A673 (cell line): ENCODE data around the gene TNFAIP1. TPM values are rescaled to one million over a fixed set of nuclear protein-coding genes. Genes with fewer than 3 reads are reported as not detected.
"Not testable (repeated sequence)": the region's sequence is repeated elsewhere in the genome, so short reads cannot be mapped to it uniquely, and the experiment has no call there.

Experiments
- BruUV-seq: library from RNA; stranded (reverse); fragments of 400-500 nt; replicated peaks from 2 replicates; lab custom pipeline; 2021; lab: Mats Ljungman, UMichigan
- CTCF ChIA-PET: fragments of 300-600 bp; sonication (Branson Sonifier 250); formaldehyde crosslinking; loops from one replicate; lab custom pipeline; 2022; ENCODE audit warnings: antibody characterized with exemption; lab: Charles Lee
- POLR2A ChIA-PET: fragments of 300-600 bp; sonication (Branson Sonifier 250); formaldehyde crosslinking; loops from one replicate; lab custom pipeline; 2022; ENCODE audit warnings: antibody characterized with exemption; ENCODE audit not compliant: low non-redundant PET; lab: Charles Lee
- DNase-seq: peaks from one replicate; pipeline ENCODE4 v3.0.0-alpha.2; 2015; ENCODE audit warnings: low spot score
- H3K27ac ChIP-seq: fragments of 200-600 bp; sonication (generic); 2 replicates; pipeline ENCODE4 v1.5.1; 2016; ENCODE audit warnings: mixed run types, low read depth, mild to moderate bottlenecking, mixed read lengths, antibody characterized with exemption, low read length; ENCODE audit not compliant: poor library complexity, severe bottlenecking
- H3K27me3 ChIP-seq: fragments of 200-600 bp; sonication (generic); replicated peaks from 2 replicates; pipeline ENCODE4 v1.6.1; 2017; ENCODE audit warnings: mixed run types, low read depth, mild to moderate bottlenecking, mixed read lengths, antibody characterized with exemption, low read length; ENCODE audit not compliant: insufficient read depth, poor library complexity
- H3K36me3 ChIP-seq: fragments of 200-600 bp; sonication (generic); 2 replicates; pipeline ENCODE4 v1.6.1; 2016; ENCODE audit warnings: mixed run types, mild to moderate bottlenecking, mixed read lengths, antibody characterized with exemption, low read length; ENCODE audit not compliant: insufficient read depth, poor library complexity, severe bottlenecking
- H3K4me1 ChIP-seq: fragments of 200-600 bp; sonication (generic); 2 replicates; pipeline ENCODE4 v1.6.1; 2017; ENCODE audit warnings: mixed run types, mild to moderate bottlenecking, mixed read lengths, antibody characterized with exemption, low read length; ENCODE audit not compliant: insufficient read depth, poor library complexity, severe bottlenecking
- H3K4me3 ChIP-seq: fragments of 200-600 bp; sonication (generic); 2 replicates; pipeline ENCODE4 v1.5.1; 2016; ENCODE audit warnings: low read depth, mixed run types, mild to moderate bottlenecking, mixed read lengths, low read length; ENCODE audit not compliant: poor library complexity, severe bottlenecking
- H3K9me3 ChIP-seq: fragments of 200-600 bp; sonication (generic); 2 replicates; pipeline ENCODE4 v1.6.1; 2016; ENCODE audit warnings: mixed run types, low read depth, mild to moderate bottlenecking, mixed read lengths, antibody characterized with exemption, low read length; ENCODE audit not compliant: poor library complexity, severe bottlenecking
- EZH2 ChIP-seq: fragments of 200-600 bp; sonication (generic); IDR thresholded peaks from 2 replicates; pipeline ENCODE4 v1.6.1; 2017; ENCODE audit warnings: borderline replicate concordance, low read depth, mild to moderate bottlenecking, mixed read lengths, antibody characterized with exemption, low read length; ENCODE audit not compliant: poor library complexity, severe bottlenecking
- intact Hi-C: fragments of 100-400 bp; cut with micrococcal nuclease; formaldehyde crosslinking; loops from one replicate; pipeline ENCODE4 v1.10.0; 2022; ENCODE audit not compliant: unreplicated experiment
- total RNA-seq: library from RNA; stranded (reverse); gene quantifications from 2 replicates; pipeline ENCODE4 v1.2.3, GENCODE V29; 2021
- TF ChIP-seq, protein P1 (sequence below): fragments of 300-800, 200-600 bp; sonication (generic); conservative IDR thresholded peaks from 2 replicates; pipeline ENCODE4 v1.5.1; 2017; ENCODE audit warnings: low read depth, mild to moderate bottlenecking, antibody characterized with exemption, low read length, moderate library complexity, mixed read lengths

The TNFAIP1 gene
- total RNA-seq, 1 experiment from 2014 or later = 27.5 TPM

- no TSS peak for BruUV-seq
- H3K27me3 ChIP-seq = no peaks in the 10 kb centered on the region
- no peak overlapping the region for H3K27ac ChIP-seq
- CTCF ChIA-PET = no interaction called here
- DNase-seq = no peak
- no peak overlapping the region for H3K4me3 ChIP-seq
- POLR2A ChIA-PET = no interaction called here
- H3K4me1 ChIP-seq = no peaks in the 10 kb centered on the region
- TF ChIP-seq, protein P1, sequence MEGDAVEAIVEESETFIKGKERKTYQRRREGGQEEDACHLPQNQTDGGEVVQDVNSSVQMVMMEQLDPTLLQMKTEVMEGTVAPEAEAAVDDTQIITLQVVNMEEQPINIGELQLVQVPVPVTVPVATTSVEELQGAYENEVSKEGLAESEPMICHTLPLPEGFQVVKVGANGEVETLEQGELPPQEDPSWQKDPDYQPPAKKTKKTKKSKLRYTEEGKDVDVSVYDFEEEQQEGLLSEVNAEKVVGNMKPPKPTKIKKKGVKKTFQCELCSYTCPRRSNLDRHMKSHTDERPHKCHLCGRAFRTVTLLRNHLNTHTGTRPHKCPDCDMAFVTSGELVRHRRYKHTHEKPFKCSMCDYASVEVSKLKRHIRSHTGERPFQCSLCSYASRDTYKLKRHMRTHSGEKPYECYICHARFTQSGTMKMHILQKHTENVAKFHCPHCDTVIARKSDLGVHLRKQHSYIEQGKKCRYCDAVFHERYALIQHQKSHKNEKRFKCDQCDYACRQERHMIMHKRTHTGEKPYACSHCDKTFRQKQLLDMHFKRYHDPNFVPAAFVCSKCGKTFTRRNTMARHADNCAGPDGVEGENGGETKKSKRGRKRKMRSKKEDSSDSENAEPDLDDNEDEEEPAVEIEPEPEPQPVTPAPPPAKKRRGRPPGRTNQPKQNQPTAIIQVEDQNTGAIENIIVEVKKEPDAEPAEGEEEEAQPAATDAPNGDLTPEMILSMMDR = no peak
- no peak for TF ChIP-seq EZH2
- no peaks in the 10 kb centered on the region for H3K36me3 ChIP-seq
- no peaks in the 10 kb centered on the region for H3K9me3 ChIP-seq
- intact Hi-C loops = no loop called here
Measured at GRCh38 chr17:28291780-28292330, 43.7 kb upstream of the TNFAIP1 start.

- DNase-seq, POLR2A ChIA-PET, H3K36me3 ChIP-seq, H3K27me3 ChIP-seq, H3K4me3 ChIP-seq, intact Hi-C loops, H3K27ac ChIP-seq, BruUV-seq, H3K4me1 ChIP-seq, CTCF ChIA-PET, H3K9me3 ChIP-seq: not testable (repeated sequence)
Measured at GRCh38 chr17:28292878-28293277, 42.7 kb upstream of the TNFAIP1 start.

GRCh38 chr17:28293994-28294393, 41.6 kb upstream of the TNFAIP1 start:
- TF ChIP-seq, protein P1 = no peak
- ChIA-PET CTCF (no interaction called here), POLR2A (no interaction called here)
- no peak for DNase-seq
- intact Hi-C loops = no loop called here
- Histone ChIP-seq H3K4me3 (no peak overlapping the region), H3K4me1 (no peaks in the 10 kb centered on the region), H3K27ac (no peak overlapping the region), H3K9me3 (no peaks in the 10 kb centered on the region), H3K36me3 (no peaks in the 10 kb centered on the region), H3K27me3 (no peaks in the 10 kb centered on the region)
- no TSS peak for BruUV-seq
